ENCODE results near the gene MAP4K3.

- TF ChIP-seq EGR1 (IDR thresholded peaks at IDR 0.05; ENCODE audit: borderline replicate concordance, low read depth, low read length) (no peak), POLR2AphosphoS5 (IDR thresholded peaks at IDR 0.05; ENCODE audit: low read depth, low read length) (no peak), CTCF (IDR thresholded peaks at IDR 0.05; ENCODE audit: control extremely low read depth in 1 of 3, insufficient read depth in 1 of 3, low read depth in 1 of 3, low read length in 3 of 3) (no peak)
Observed at GRCh38 chr2:39368846-39369245, 68.2 kb downstream of the MAP4K3 start.
